ENCODE results near the gene DDX17.
A peak's percentile ranks its signal among the peaks of the same experiment; 100 is the strongest.

The DDX17 gene

DNA sequence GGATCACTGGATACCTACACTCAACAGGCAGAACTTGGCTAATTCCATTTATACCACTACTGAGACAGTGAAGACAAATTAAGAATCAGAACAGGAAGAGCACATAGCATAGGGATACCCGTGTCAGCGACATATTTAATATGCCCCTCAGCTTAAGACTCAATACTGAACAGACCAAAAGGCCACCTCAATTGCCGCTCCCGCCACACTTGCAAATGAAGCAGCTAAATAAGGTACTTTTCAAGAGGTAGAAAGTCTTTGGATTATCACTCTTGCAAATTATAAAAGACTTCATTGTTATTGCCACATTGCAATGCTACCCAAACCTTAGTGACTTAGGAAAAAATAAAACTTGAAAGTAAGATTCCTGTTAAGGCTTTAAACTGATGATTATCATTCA lies 3.1 kb downstream of the DDX17 start:
- ChIA-PET CTCF (interaction anchor here (1.0 kb wide), 1 partner anchor 27 kb away, joined by 3 read pairs; no protein-coding TSS in a partner anchor), POLR2A (interaction anchor here (2.0 to 2.7 kb wide), 2 partner anchors 11 to 67 kb away, joined by 6 to 12 read pairs; partner anchors contain the start of gene DMC1)
- no peak for DNase-seq (ENCODE audit: extremely low spot score)
- TF ChIP-seq LEF1 (IDR thresholded peaks at IDR 0.05; ENCODE audit: borderline replicate concordance) (no peak), FOXK2 (IDR thresholded peaks at IDR 0.05) (no peak), SP1 (IDR thresholded peaks at IDR 0.05) (no peak), L3MBTL2 (conservative IDR thresholded peaks at IDR 0.05) (no peak), ELF4 (IDR thresholded peaks at IDR 0.05) (no peak), FOXM1 (IDR thresholded peaks at IDR 0.05; ENCODE audit: borderline replicate concordance) (no peak), CTBP1 (IDR thresholded peaks at IDR 0.05; ENCODE audit: borderline replicate concordance) (no peak)
- TF ChIP-seq, protein P1, sequence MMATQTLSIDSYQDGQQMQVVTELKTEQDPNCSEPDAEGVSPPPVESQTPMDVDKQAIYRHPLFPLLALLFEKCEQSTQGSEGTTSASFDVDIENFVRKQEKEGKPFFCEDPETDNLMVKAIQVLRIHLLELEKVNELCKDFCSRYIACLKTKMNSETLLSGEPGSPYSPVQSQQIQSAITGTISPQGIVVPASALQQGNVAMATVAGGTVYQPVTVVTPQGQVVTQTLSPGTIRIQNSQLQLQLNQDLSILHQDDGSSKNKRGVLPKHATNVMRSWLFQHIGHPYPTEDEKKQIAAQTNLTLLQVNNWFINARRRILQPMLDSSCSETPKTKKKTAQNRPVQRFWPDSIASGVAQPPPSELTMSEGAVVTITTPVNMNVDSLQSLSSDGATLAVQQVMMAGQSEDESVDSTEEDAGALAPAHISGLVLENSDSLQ (IDR thresholded peaks at IDR 0.05) = no peak

DNA sequence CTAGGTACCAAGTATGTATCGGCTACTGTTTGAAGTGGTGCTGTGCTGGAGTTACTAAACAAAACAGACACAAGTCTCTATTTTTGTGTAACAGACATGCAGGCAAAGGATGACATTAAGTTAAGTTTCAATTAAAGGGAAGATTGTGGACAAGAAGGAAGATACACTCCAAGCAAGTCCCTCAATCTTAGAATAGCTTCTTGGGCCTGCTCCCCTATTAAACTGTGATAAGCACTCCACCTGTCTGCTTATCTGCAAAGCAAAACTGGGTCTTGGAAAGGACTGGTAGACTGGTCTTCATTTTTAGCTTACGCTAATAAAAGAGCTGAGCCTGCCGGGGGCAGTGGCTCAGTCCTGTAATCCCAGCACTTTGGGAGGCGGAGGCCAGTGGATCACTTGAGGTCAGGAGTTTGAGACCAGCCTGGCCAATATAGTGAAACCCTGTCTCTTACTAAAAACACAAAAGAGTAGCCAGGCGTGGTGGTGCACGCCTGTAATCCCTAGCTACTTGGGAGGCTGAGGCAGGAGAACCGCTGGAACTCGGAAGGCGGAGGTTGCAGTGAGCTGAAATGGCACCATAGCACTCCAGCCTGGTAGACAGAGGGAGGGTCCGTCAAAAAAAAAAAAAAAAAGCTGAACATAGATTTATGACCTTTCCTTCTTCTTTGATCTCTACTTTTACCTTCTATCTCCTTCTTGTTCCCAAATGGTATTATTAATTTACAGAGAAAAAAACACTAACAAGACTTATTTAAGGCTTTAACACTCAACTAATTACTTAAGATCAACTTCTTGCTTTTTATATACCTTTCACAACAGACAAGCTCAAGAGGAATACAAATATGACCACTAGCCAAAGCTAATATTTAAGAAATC lies 4.1 kb downstream of the DDX17 start:
- CTCF ChIA-PET = interaction anchor here (0.7 to 1.4 kb wide), 3 partner anchors 11 to 70 kb away, joined by 3 to 4 read pairs (median 3); no protein-coding TSS in a partner anchor
- no peak for TF ChIP-seq CTBP1 (IDR thresholded peaks at IDR 0.05; ENCODE audit: borderline replicate concordance)
- TF ChIP-seq, protein P1 (IDR thresholded peaks at IDR 0.05) = peak; percentile 60
- no peak for TF ChIP-seq L3MBTL2 (conservative IDR thresholded peaks at IDR 0.05)
- no peak for TF ChIP-seq FOXA1 (IDR thresholded peaks at IDR 0.05)
- POLR2A ChIA-PET = interaction anchor here (0.9 to 2.7 kb wide), 6 partner anchors 10 to 68 kb away, joined by 3 to 12 read pairs (median 3); partner anchors contain the start of gene DMC1

DNA sequence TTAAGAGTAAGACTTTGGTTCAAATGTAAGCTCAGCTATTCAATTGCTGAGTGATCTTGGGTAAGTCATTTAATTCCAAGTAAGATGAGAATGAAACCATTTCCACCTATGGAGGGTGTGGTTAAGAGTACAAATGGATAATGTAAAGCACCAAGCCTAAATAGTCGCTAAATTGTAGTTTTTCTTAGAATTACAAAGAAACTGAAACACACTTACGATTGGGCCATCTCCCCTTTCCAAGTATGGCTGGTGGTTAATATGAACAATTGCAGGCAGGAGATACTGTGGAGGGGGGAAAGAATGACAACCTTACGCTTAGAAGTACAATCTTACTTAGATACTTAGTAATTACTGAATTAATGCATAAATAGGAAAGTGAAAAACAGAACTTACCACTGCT lies 8.2 kb downstream of the DDX17 start:
- ChIA-PET POLR2A (interaction anchor here (0.7 to 1.4 kb wide), 2 partner anchors 11 to 13 kb away, joined by 3 to 6 read pairs; no protein-coding TSS in a partner anchor), CTCF (no interaction called here)

More for the DNA sequence above, 4.1 kb downstream of the DDX17 start:
- DNase-seq (ENCODE audit: extremely low spot score) = no peak

DNA sequence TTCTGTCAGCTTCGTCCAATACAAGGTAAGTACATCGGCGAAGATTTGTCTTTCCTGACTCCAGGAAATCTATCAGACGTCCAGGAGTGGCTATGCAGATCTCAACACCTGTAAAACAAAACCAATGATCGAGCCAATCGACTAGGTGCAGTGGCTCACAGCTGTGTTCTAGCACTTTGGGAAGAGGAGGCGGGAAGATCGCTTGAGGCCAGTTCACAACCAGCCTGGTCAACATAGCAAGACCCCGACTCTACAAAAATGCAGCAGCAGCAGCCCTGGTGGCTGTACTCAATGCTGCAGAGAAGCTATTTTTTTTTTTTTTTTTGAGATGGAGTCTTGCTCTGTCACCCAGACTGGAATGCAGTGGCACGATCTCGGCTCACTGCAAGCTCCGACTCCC lies 11.2 kb downstream of the DDX17 start:
- ChIA-PET POLR2A (interaction anchor here (0.9 to 1.5 kb wide), 3 partner anchors 9 to 21 kb away, joined by 3 to 9 read pairs (median 3); no protein-coding TSS in a partner anchor), CTCF (no interaction called here)
- TF ChIP-seq ZNF384 (IDR thresholded peaks at IDR 0.05) = peak; percentile 79
- no peak for TF ChIP-seq ELF4 (IDR thresholded peaks at IDR 0.05)
- no peak for DNase-seq (ENCODE audit: extremely low spot score)

More for the DNA sequence above, 8.2 kb downstream of the DDX17 start:
- TF ChIP-seq ELF4 (IDR thresholded peaks at IDR 0.05) = no peak
- TF ChIP-seq LEF1 (IDR thresholded peaks at IDR 0.05; ENCODE audit: borderline replicate concordance) = no peak
- TF ChIP-seq SP1 (IDR thresholded peaks at IDR 0.05) = no peak
- TF ChIP-seq FOXK2 (IDR thresholded peaks at IDR 0.05) = no peak
- TF ChIP-seq TARDBP (IDR thresholded peaks at IDR 0.05) = no peak
- no peak for TF ChIP-seq NFRKB (IDR thresholded peaks at IDR 0.05)
- TF ChIP-seq HDGF (IDR thresholded peaks at IDR 0.05; ENCODE audit: borderline replicate concordance) = no peak
- TF ChIP-seq CTBP1 (IDR thresholded peaks at IDR 0.05; ENCODE audit: borderline replicate concordance) = no peak
- no peak for TF ChIP-seq BHLHE40 (IDR thresholded peaks at IDR 0.05; ENCODE audit: borderline replicate concordance)
- TF ChIP-seq ARNT (IDR thresholded peaks at IDR 0.05) = no peak
- TF ChIP-seq FOXA1 (IDR thresholded peaks at IDR 0.05) = no peak
- TF ChIP-seq, protein P1 (IDR thresholded peaks at IDR 0.05) = no peak
- DNase-seq (ENCODE audit: extremely low spot score) = no peak

DNA sequence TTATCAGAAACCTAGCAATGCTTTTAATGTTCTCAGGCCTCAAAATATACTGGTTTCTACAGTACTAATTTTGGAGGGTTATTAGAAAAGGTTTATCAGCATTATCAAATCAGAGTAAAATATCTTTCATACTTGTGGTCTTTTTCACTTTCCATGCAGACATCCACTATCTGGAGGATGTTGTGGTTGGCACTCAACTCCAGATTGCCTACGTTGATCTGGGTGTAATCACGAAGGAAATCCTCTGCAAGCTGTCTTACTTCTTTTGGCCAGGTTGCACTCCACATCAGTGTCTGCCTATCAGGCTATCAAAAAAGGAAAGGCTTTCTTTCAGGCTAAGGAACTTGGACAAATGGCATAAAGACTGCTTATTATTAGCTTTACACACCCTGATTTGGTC lies 11.6 kb downstream of the DDX17 start:
- ChIA-PET POLR2A (interaction anchor here (0.6 to 1.5 kb wide), 4 partner anchors 9 to 21 kb away, joined by 3 to 9 read pairs (median 4); no protein-coding TSS in a partner anchor), CTCF (no interaction called here)
- no peak for DNase-seq (ENCODE audit: extremely low spot score)
- TF ChIP-seq L3MBTL2 (conservative IDR thresholded peaks at IDR 0.05) (no peak), FOXA1 (IDR thresholded peaks at IDR 0.05) (no peak), ELF4 (IDR thresholded peaks at IDR 0.05) (no peak), BHLHE40 (IDR thresholded peaks at IDR 0.05; ENCODE audit: borderline replicate concordance) (no peak), SUZ12 (IDR thresholded peaks at IDR 0.05) (no peak), CTBP1 (IDR thresholded peaks at IDR 0.05; ENCODE audit: borderline replicate concordance) (no peak), ZNF384 (IDR thresholded peaks at IDR 0.05) (no peak), FOXK2 (IDR thresholded peaks at IDR 0.05) (no peak), ARNT (IDR thresholded peaks at IDR 0.05) (no peak), LEF1 (IDR thresholded peaks at IDR 0.05; ENCODE audit: borderline replicate concordance) (no peak), SP1 (IDR thresholded peaks at IDR 0.05) (no peak), HDGF (IDR thresholded peaks at IDR 0.05; ENCODE audit: borderline replicate concordance) (no peak), NFRKB (IDR thresholded peaks at IDR 0.05) (no peak), TARDBP (IDR thresholded peaks at IDR 0.05) (no peak), FOXM1 (IDR thresholded peaks at IDR 0.05; ENCODE audit: borderline replicate concordance) (no peak)
- TF ChIP-seq, protein P1 (IDR thresholded peaks at IDR 0.05) = no peak

Data from HEK293T (cell line).